B cell (primary cell): ENCODE data around the gene CBX7.

ENCODE experiments used
- CTCF ChIP-seq: fragments of 200-600 bp; IDR thresholded peaks from one replicate; pipeline ENCODE4 v1.8.0; 2022; ENCODE audit warnings: antibody characterized with exemption, mild to moderate bottlenecking
- EZH2 ChIP-seq: IDR thresholded peaks from 2 replicates; pipeline ENCODE4 v1.6.1; 2012; ENCODE audit warnings: borderline replicate concordance, low read depth, mild to moderate bottlenecking, moderate library complexity, low read length; ENCODE audit not compliant: insufficient read depth, poor library complexity, severe bottlenecking

- TF ChIP-seq EZH2 (no peak), CTCF (no peak)
Measured at GRCh38 chr22:39166547-39166946, 14.1 kb upstream of the CBX7 start.
